Adipocyte (in vitro differentiated cells): ENCODE results near the gene CDKN2A.

Experiments
- DNase-seq: peaks from one replicate; pipeline ENCODE4 v3.0.0-alpha.2; 2015; ENCODE audit warnings: low read depth
- H3K27me3 ChIP-seq: replicated peaks from 2 replicates; pipeline ENCODE4 v1.7.0; 2013; ENCODE audit warnings: mild to moderate bottlenecking, low read length, moderate library complexity; ENCODE audit not compliant: control insufficient read depth, insufficient read depth
- H3K36me3 ChIP-seq: 2 replicates; pipeline ENCODE4 v1.7.0; 2013; ENCODE audit warnings: low read length, mild to moderate bottlenecking, moderate library complexity; ENCODE audit not compliant: control insufficient read depth, insufficient read depth, severe bottlenecking
- H3K4me1 ChIP-seq: 2 replicates; pipeline ENCODE4 v1.7.0; 2013; ENCODE audit warnings: mild to moderate bottlenecking, low read length, moderate library complexity; ENCODE audit not compliant: control insufficient read depth, insufficient read depth
- H3K4me3 ChIP-seq: 2 replicates; pipeline ENCODE4 v1.7.0; 2013; ENCODE audit warnings: mild to moderate bottlenecking, low read length, moderate library complexity
- H3K9ac ChIP-seq: 2 replicates; pipeline ENCODE4 v1.7.0; 2013; ENCODE audit warnings: mild to moderate bottlenecking, low read length, moderate library complexity
- H3K9me3 ChIP-seq: 2 replicates; pipeline ENCODE4 v1.7.0; 2013; ENCODE audit warnings: mild to moderate bottlenecking, low read length, moderate library complexity; ENCODE audit not compliant: control insufficient read depth

CDKN2A gene

DNA sequence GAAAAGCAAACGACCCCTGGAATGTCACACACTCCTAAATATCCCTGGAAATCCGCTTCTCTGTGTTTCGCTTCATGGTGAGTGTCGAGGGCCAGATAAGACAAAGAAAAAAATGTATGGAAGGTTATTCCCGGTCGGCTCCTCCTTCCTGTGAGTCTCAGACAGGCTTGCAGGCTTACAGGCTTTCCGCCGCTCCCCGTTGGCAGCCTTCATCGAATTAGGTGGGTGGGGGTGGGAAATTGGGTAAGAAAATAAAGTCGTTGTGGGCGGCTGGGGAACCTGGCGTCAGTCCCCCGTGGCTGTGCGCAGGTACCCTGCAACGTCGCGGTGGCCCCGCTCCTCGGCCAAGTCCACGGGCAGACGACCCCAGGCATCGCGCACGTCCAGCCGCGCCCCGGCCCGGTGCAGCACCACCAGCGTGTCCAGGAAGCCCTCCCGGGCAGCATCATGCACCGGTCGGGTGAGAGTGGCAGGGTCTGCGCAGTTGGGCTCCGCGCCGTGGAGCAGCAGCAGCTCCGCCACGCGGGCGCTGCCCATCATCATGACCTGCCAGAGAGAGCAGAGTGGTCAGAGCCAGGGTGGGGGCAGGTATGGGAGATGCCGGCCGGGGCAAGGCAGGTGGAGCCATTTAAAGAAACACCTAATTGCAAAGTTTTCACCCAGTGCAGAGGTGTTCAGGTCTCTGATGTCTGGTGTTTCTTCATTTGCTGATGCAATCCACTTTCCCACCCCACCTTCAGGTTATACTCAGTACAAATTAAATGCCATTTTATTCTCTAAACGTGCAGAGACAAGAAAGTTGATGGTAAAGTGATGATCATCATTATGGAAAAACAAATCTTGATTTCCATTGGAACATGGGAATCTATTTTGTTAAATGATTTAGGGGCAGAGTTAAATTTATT is 11.8 kb upstream of the CDKN2A start:
- peak; percentile 39 for DNase-seq
- Histone ChIP-seq H3K9ac (peak overlapping the region; percentile 99), H3K4me3 (peak overlapping the region; percentile 99), H3K9me3 (no peaks in the 10 kb centered on the region), H3K36me3 (peaks cover 21% of the 10 kb centered on the region), H3K4me1 (peaks cover 26% of the 10 kb centered on the region), H3K27me3 (no peaks in the 10 kb centered on the region)

DNA sequence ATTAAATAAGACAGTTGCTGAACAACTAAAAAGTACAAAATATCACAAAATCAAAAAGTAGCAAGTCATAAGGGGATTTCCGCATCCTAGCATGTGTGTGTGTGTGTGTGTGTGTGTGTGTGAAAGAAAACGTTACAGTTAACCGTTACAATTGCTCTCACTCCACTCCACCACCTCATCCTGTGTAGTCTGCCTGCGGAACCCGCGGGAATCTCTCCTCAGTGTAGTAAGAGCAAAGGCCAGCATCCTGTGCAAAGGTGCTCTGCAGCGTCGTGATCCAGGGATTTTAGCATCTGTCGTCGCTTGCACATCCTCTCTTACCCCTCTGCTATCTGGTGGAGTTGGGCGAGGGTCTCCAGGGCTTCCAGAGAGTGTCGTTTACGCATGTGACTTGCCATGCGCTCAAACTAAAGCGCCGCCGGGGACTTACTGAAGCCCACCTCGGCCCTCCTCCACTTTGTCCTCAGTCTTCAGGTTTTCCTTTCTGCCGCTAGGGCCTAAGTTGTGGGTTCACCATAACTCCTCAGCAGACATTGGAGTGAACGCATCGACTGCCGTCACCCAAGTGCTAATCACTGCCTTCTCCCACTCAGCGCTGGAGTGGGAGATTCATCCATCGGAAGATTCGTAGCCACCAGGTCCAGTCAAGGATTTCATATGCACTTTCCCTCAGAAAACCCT is 11.0 kb upstream of the CDKN2A start:
- no peaks in the 10 kb centered on the region for H3K27me3 ChIP-seq
- DNase-seq = no peak
- no peaks in the 10 kb centered on the region for H3K9me3 ChIP-seq
- peak overlapping the region; percentile 99 for H3K9ac ChIP-seq
- H3K4me1 ChIP-seq = peaks cover 26% of the 10 kb centered on the region
- H3K36me3 ChIP-seq = peaks cover 21% of the 10 kb centered on the region
- H3K4me3 ChIP-seq = peak overlapping the region; percentile 99

DNA sequence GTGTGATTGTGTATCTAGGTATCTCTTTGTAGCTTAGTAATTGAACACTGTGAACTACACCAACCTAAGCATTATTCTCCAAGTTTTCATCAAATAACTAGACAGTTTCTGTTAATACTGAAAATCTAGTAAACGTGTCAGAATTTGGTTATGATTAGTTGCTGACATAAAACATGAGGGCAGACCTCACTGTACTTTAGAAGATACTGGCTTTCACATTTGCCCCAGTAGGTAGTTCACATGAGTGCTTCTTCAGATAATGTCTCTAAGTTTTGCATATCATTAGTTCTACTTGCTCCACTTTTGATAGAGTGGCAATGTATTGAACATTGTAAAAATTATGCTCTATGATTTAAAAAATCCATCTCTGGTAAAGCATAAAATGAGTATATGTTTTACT is 7.8 kb upstream of the CDKN2A start:
- no peak overlapping the region for H3K9ac ChIP-seq
- peaks cover 18% of the 10 kb centered on the region for H3K4me1 ChIP-seq
- H3K27me3 ChIP-seq = no peaks in the 10 kb centered on the region
- H3K9me3 ChIP-seq = no peaks in the 10 kb centered on the region
- H3K4me3 ChIP-seq = no peak overlapping the region
- no peak for DNase-seq
- H3K36me3 ChIP-seq = peaks cover 21% of the 10 kb centered on the region

DNA sequence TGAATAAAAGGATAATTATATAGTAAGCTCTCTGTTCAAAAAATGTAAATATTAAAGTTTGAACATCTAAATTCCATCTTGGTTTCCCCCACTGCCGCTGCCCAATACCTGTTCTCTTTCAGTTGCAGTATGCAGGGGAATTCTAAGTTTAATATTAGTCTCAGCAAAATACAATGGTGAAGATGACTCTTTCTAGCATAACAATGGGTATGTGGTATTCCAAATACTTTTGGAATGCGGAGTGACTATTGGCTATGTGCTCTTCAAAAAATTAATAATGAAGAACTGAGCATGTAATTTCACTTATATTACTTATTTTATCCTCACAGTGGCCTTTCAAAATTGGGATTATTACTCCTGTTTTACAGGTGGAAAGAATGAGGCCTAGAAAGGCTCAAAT is 3.8 kb upstream of the CDKN2A start:
- Histone ChIP-seq H3K9ac (no peak overlapping the region), H3K9me3 (no peaks in the 10 kb centered on the region), H3K27me3 (no peaks in the 10 kb centered on the region), H3K36me3 (no peaks in the 10 kb centered on the region), H3K4me1 (peaks cover 16% of the 10 kb centered on the region), H3K4me3 (no peak overlapping the region)
- no peak for DNase-seq

DNA sequence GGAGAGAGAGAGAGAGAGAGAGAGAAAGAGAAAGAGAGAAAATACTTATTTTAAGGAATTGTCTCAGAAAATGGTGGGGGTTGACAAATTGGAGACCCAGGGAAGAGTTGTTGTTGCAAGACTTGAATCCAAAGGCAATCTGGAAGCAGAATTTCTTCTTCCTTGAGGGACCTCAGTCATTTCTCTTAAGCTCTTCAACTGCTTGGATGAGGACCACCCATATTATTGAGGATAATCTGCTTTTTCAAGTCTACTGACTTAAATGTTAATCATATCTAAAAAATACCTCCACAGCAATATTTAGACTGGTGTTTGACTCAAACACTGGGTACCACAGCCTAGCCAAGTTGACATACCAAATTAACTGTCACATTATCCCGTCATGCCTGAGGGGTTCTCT is 3.3 kb upstream of the CDKN2A start:
- no peak for DNase-seq
- no peaks in the 10 kb centered on the region for H3K9me3 ChIP-seq
- no peaks in the 10 kb centered on the region for H3K27me3 ChIP-seq
- H3K9ac ChIP-seq = no peak overlapping the region
- H3K4me1 ChIP-seq = peaks cover 16% of the 10 kb centered on the region
- H3K36me3 ChIP-seq = no peaks in the 10 kb centered on the region
- H3K4me3 ChIP-seq = no peak overlapping the region

DNA sequence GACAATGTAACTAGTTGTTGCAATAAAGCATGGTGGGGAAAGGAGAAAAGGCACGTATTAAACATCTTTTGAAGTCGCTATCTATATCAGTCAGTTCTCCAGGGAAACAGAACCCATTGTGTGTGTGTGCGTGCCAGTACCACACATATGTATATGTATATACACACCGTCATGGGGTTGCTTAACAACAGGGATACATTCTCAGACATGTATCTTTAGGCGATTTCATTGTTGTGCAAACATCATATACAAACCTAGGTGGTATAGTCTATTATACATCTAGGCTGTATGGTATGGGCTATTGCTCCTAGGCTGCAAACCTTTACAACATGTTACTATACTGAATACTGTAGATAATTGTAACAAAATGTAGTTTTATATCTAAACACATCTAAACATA is 2.7 kb upstream of the CDKN2A start:
- Histone ChIP-seq H3K4me3 (no peak overlapping the region), H3K36me3 (no peaks in the 10 kb centered on the region), H3K4me1 (peaks cover 20% of the 10 kb centered on the region), H3K27me3 (no peaks in the 10 kb centered on the region), H3K9ac (no peak overlapping the region), H3K9me3 (no peaks in the 10 kb centered on the region)
- no peak for DNase-seq

DNA sequence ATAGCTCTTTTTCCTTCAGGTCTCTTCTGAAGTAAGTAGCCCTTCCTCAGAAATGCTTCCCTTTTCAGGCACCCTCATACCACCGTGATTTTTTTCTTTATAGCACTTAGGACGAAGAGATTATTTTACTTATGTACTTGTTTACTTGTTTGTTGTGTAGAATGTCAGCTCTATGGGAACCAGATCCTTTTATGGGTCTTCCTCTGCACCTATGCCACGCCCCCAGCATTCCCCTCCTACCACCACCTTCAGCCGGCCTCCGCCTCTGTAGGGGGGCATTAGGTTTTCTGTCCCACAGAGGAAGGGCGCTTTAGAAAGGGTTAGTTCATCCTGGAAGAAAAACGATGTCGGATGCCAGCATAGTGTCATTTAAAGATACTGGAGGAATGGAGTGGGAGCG is 2.2 kb upstream of the CDKN2A start:
- Histone ChIP-seq H3K9ac (peak overlapping the region; percentile 92), H3K4me1 (peaks cover 24% of the 10 kb centered on the region), H3K27me3 (no peaks in the 10 kb centered on the region), H3K4me3 (peak overlapping the region; percentile 98), H3K9me3 (no peaks in the 10 kb centered on the region), H3K36me3 (no peaks in the 10 kb centered on the region)
- no peak for DNase-seq

DNA sequence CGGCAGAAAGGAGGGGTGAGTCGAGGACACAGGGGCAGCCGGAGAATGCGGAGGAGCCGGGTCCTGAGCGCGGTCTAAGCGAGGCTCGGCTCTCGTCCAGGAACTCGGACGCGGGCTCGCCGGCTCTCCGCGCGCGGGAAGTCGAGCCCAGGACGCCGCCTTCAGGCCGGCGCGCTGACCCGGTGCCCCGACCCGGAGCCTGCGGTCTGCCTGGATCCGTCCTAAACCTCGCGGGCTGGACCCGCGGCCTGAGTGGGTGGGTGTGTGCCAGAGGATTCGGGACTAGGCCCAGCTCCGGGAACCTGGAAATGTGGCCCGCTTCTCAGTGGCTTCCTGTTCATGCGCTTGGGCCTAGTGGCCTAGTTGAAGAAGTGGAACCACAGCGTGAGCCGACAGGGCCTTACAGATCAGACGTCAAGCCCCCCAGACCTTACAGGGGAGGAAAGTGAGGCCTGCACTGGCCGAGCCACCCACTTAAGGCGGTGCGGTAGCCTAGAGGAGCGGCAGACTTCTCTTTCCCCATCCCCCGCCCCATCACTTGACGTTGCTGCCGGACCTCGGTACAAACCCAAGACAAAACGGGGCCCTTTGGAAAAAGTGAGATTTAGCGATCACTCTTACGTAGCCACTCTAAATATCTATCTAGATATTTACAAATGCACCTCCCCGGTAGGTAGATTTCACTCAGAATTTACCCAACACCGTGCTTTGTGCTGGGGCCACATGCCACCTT is 1.6 kb upstream of the CDKN2A start:
- no peaks in the 10 kb centered on the region for H3K36me3 ChIP-seq
- H3K9me3 ChIP-seq = no peaks in the 10 kb centered on the region
- DNase-seq = peak; percentile 88
- H3K9ac ChIP-seq = peak overlapping the region; percentile 92
- H3K4me1 ChIP-seq = peaks cover 24% of the 10 kb centered on the region
- H3K4me3 ChIP-seq = peak overlapping the region; percentile 98
- no peaks in the 10 kb centered on the region for H3K27me3 ChIP-seq

DNA sequence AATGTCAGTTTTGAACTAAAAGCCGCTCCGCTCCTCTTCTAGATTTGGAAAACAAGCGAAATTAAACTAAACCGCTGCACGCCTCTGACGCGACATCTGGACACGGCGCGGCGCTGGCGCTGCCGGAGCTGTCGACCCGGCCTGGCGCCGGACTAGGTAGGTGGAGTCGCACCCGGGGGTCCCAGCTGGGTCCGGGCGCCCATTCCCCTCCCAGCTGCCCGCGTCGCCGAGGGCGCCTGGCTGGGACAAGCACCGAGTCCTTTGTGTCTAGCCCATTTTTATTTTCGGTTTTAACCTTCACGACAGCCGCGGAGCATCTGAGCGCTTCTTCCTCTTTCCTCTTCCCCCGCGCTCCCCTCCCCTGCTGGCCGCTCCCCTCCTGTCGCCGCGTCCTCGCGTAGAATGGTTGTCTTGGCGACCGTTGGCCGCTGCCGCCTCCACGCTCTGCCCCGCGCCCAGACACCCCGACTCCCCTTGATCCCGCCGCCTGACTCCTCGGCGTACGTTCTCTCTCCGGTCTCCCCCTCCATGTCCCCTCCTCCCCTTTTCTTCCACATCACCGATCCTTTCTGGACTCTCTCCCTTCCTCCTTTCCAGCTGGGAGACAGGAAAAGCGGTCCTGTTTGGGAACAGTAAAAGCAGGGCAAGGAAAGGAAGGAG is 944 bp upstream of the CDKN2A start:
- H3K4me3 ChIP-seq = peak overlapping the region; percentile 98
- peak overlapping the region; percentile 92 for H3K9ac ChIP-seq
- peak; percentile 88 for DNase-seq
- H3K27me3 ChIP-seq = no peaks in the 10 kb centered on the region
- H3K36me3 ChIP-seq = no peaks in the 10 kb centered on the region
- no peaks in the 10 kb centered on the region for H3K9me3 ChIP-seq
- H3K4me1 ChIP-seq = peaks cover 31% of the 10 kb centered on the region

DNA sequence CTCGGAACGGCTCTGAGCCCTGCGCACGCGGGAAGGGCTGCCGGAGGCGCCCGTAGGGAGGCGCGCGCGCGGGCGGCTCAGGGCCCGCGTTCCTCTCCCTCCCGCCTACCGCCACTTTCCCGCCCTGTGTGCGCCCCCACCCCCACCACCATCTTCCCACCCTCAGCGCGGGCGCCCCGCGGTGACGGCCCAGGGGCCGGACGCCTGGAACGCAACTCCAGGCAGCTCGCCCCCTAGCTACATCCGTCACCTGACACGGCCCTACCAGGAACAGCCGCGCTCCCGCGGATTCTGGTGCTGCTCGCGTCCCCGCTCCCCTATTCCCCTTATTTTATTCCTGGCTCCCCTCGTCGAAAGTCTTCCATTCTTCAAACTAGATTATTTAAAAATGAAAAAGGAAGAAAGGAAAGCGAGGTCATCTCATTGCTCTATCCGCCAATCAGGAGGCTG is 389 bp upstream of the CDKN2A start, which contains the start of gene CDKN2B-AS1:
Gene CDKN2B-AS1, plus strand, starts transcription at position 236 of the 450 bp plus-strand sequence.
- Histone ChIP-seq H3K4me3 (peak within 1 kb of the TSS; percentile 98), H3K9me3 (no peaks in the 10 kb centered on the region), H3K4me1 (peaks cover 37% of the 10 kb centered on the region), H3K9ac (peak within 1 kb of the TSS; percentile 92), H3K27me3 (no peaks in the 10 kb centered on the region), H3K36me3 (no peaks in the 10 kb centered on the region)
- peak; percentile 85 for DNase-seq
